GM18907 (cell line): Measurements from ENCODE around the gene LUC7L2.
"Not testable (repeated sequence)": the region's sequence is repeated elsewhere in the genome, so short reads cannot be mapped to it uniquely, and the experiment has no call there.

Experiments
- ATAC-seq: cut with Tn5 transposase; IDR thresholded peaks from one replicate; pipeline ENCODE4 v1.9.1; 2021; ENCODE audit warnings: mild to moderate bottlenecking, moderate library complexity; ENCODE audit not compliant: unreplicated experiment

The LUC7L2 gene

GRCh38 chr7:139354729-139355128, 5.0 kb upstream of the LUC7L2 start:
- ATAC-seq: no peak

- no peak for ATAC-seq
These were observed 4.4 kb upstream of the LUC7L2 start for GRCh38 chr7:139355320-139355719.

- ATAC-seq: not testable (repeated sequence)
These were observed 1.8 kb upstream of the LUC7L2 start for GRCh38 chr7:139357729-139358506.

- ATAC-seq: peak; percentile 29
These were observed 941 bp upstream of the LUC7L2 start for GRCh38 chr7:139358541-139359365.

GRCh38 chr7:139360210-139360947, 685 bp downstream of the LUC7L2 start:
- ATAC-seq: peak; percentile 76

- no peak for ATAC-seq
These were observed 1.2 kb downstream of the LUC7L2 start for GRCh38 chr7:139360948-139361307.

- no peak for ATAC-seq
These were observed 1.8 kb downstream of the LUC7L2 start for GRCh38 chr7:139361523-139361922.

- no peak for ATAC-seq
These were observed 2.6 kb downstream of the LUC7L2 start for GRCh38 chr7:139362302-139362701.

- no peak for ATAC-seq
These were observed 3.3 kb downstream of the LUC7L2 start for GRCh38 chr7:139362981-139363380.

GRCh38 chr7:139365336-139365735, 5.6 kb downstream of the LUC7L2 start:
- no peak for ATAC-seq

GRCh38 chr7:139366400-139366799, 6.7 kb downstream of the LUC7L2 start:
- no peak for ATAC-seq

- ATAC-seq: no peak
These were observed 7.9 kb downstream of the LUC7L2 start for GRCh38 chr7:139367438-139368155.

- ATAC-seq: no peak
These were observed 10.7 kb downstream of the LUC7L2 start for GRCh38 chr7:139370301-139370942.

GRCh38 chr7:139370943-139371313, 11.2 kb downstream of the LUC7L2 start:
- no peak for ATAC-seq

GRCh38 chr7:139374246-139374645, 14.6 kb downstream of the LUC7L2 start:
- ATAC-seq: no peak

- ATAC-seq: no peak
These were observed 22.7 kb downstream of the LUC7L2 start for GRCh38 chr7:139382439-139382838.

- ATAC-seq: no peak
These were observed 24.9 kb downstream of the LUC7L2 start for GRCh38 chr7:139384611-139385010.

GRCh38 chr7:139387594-139387993, 27.9 kb downstream of the LUC7L2 start:
- ATAC-seq: no peak

GRCh38 chr7:139389091-139389490, 29.4 kb downstream of the LUC7L2 start:
- ATAC-seq: no peak

GRCh38 chr7:139389774-139390173, 30.1 kb downstream of the LUC7L2 start:
- ATAC-seq: no peak
